Endothelial cell of umbilical vein (primary cell): ENCODE results near the gene KRTAP13-2. TPM values are rescaled to one million over a fixed set of nuclear protein-coding genes. Genes with fewer than 3 reads are reported as not detected.

Experiments used
- BruUV-seq: library from RNA; stranded (reverse); fragments of 400-500 nt; replicated peaks from 2 replicates; lab custom pipeline; 2021; lab: Mats Ljungman, UMichigan
- CTCF ChIA-PET: fragments of 300-600, 350-600 bp; sonication (Branson Sonifier 250); formaldehyde crosslinking; loops from one replicate; lab custom pipeline; 2021; ENCODE audit warnings: antibody characterized with exemption, inconsistent platforms; lab: Charles Lee
- POLR2A ChIA-PET: fragments of 300-600, 350-600 bp; sonication (Branson Sonifier 250); formaldehyde crosslinking; loops from one replicate; lab custom pipeline; 2021; ENCODE audit warnings: antibody characterized with exemption, inconsistent platforms; lab: Charles Lee
- DNase-seq: peaks from one replicate; pipeline ENCODE4 v3.0.0-alpha.2; 2011; ENCODE audit warnings: low read depth, low spot score
- FAIRE-seq: peaks from 2 replicates; lab custom pipeline; 2011; peaks lifted over from hg19 to GRCh38; lab: Jason Lieb, UNC
- H2AFZ ChIP-seq: 2 replicates; pipeline ENCODE4 v1.6.0; 2012; ENCODE audit warnings: low read depth, low read length, control low read depth, inconsistent platforms
- H3K27ac ChIP-seq: 2 replicates; pipeline ENCODE4 v1.5.1; 2011; ENCODE audit warnings: low read depth, mild to moderate bottlenecking, control low read depth, low read length, moderate library complexity; ENCODE audit not compliant: insufficient read depth
- H3K27me3 ChIP-seq, 2 experiments: 2 replicates each; pipeline versions ENCODE4 v1.6.0 to v1.6.1; 2011; ENCODE audit warnings: low read length in 2 of 2, mixed read lengths in 1 of 2; ENCODE audit not compliant: control insufficient read depth in 2 of 2, insufficient read depth in 2 of 2
- H3K36me3 ChIP-seq, 2 experiments: 2 replicates in 1 of 2; 3 replicates in 1 of 2; pipeline ENCODE4 v1.5.1; 2011; ENCODE audit warnings: low read length in 2 of 2, mild to moderate bottlenecking in 1 of 2, moderate library complexity in 1 of 2; ENCODE audit not compliant: control insufficient read depth in 2 of 2, insufficient read depth in 2 of 2; ENCODE audit errors: extremely low read depth in 1 of 2
- H3K4me1 ChIP-seq: 3 replicates; pipeline ENCODE4 v1.5.1; 2011; ENCODE audit warnings: mild to moderate bottlenecking, low read length; ENCODE audit not compliant: control insufficient read depth, insufficient read depth; ENCODE audit errors: extremely low read depth
- H3K4me2 ChIP-seq: 2 replicates; pipeline ENCODE4 v1.6.1; 2011; ENCODE audit warnings: low read length, control low read depth, mixed read lengths; ENCODE audit not compliant: insufficient read depth
- H3K4me3 ChIP-seq, 3 experiments: fragments of 200-600 bp in 1 of 3; sonication (generic), shearing (Covaris generic) in 1 of 3; replicated peaks in 1 of 3; 2 replicates each; pipeline ENCODE4 v1.5.1; 2011 to 2016; ENCODE audit warnings: control low read depth in 3 of 3, low read length in 3 of 3, mild to moderate bottlenecking in 2 of 3, inconsistent platforms in 1 of 3, low read depth in 1 of 3, moderate library complexity in 1 of 3; ENCODE audit not compliant: insufficient read depth in 1 of 3
- H3K79me2 ChIP-seq: 2 replicates; pipeline ENCODE4 v1.6.0; 2012; ENCODE audit warnings: low read length, inconsistent platforms; ENCODE audit not compliant: control insufficient read depth, insufficient read depth
- H3K9ac ChIP-seq: replicated peaks from 2 replicates; pipeline ENCODE3; 2011; ENCODE audit warnings: low read length, control low read depth; ENCODE audit not compliant: insufficient read depth; ENCODE audit errors: extremely low read depth
- H3K9me1 ChIP-seq: replicated peaks from 3 replicates; pipeline ENCODE4 v1.6.0; 2011; ENCODE audit warnings: mild to moderate bottlenecking, low read length; ENCODE audit not compliant: control insufficient read depth, insufficient read depth; ENCODE audit errors: extremely low read depth
- H3K9me3 ChIP-seq: replicated peaks from 2 replicates; pipeline ENCODE4 v1.5.1; 2012; ENCODE audit warnings: low read length, inconsistent platforms; ENCODE audit not compliant: control insufficient read depth, insufficient read depth
- H4K20me1 ChIP-seq: replicated peaks from 2 replicates; pipeline ENCODE3; 2011; ENCODE audit warnings: mild to moderate bottlenecking, low read length; ENCODE audit not compliant: control insufficient read depth, insufficient read depth; ENCODE audit errors: extremely low read depth
- EZH2 ChIP-seq: IDR thresholded peaks from 2 replicates; pipeline ENCODE4 v1.6.1; 2012; ENCODE audit warnings: borderline replicate concordance, low read depth, mild to moderate bottlenecking, moderate library complexity, low read length, inconsistent platforms; ENCODE audit not compliant: severe bottlenecking
- FOS ChIP-seq: IDR thresholded peaks from 2 replicates; pipeline ENCODE4 v1.6.1; 2011; ENCODE audit warnings: mild to moderate bottlenecking, low read length, moderate library complexity, borderline replicate concordance; ENCODE audit not compliant: insufficient read depth
- GATA2 ChIP-seq: IDR thresholded peaks from 2 replicates; pipeline ENCODE4 v1.7.0; 2011; ENCODE audit warnings: low read depth, mild to moderate bottlenecking, moderate library complexity, mixed read lengths, low read length; ENCODE audit not compliant: insufficient read length, insufficient read depth
- JUN ChIP-seq: IDR thresholded peaks from 2 replicates; pipeline ENCODE4 v1.6.1; 2011; ENCODE audit warnings: borderline replicate concordance, low read depth; ENCODE audit not compliant: insufficient read length, insufficient read depth
- MAX ChIP-seq: IDR thresholded peaks from 2 replicates; pipeline ENCODE4 v1.6.1; 2011; ENCODE audit not compliant: insufficient read depth, insufficient read length
- MYC ChIP-seq: IDR thresholded peaks from one replicate; pipeline ENCODE4 v1.6.1; 2011; ENCODE audit warnings: mild to moderate bottlenecking, low read depth, low read length
- POLR2A ChIP-seq: IDR thresholded peaks from 2 replicates; pipeline ENCODE4 v1.6.1; 2012; ENCODE audit warnings: low read depth, mild to moderate bottlenecking, control low read depth, low read length
- POLR2AphosphoS5 ChIP-seq: IDR thresholded peaks from 2 replicates; pipeline ENCODE4 v1.6.1; 2012; ENCODE audit warnings: low read depth, mild to moderate bottlenecking, control low read depth, low read length, moderate library complexity; ENCODE audit not compliant: insufficient read depth
- dilution Hi-C: fragments of 300-500 bp; cut with MboI; formaldehyde crosslinking; loops from one replicate; pipeline ENCODE4 v1.15.0; 2019; ENCODE audit warnings: low sequenced_read_pairs; ENCODE audit not compliant: extremely low pct_ligation_motif_present
- intact Hi-C: fragments of 100-400 bp; cut with micrococcal nuclease; formaldehyde crosslinking; loops from one replicate; pipeline ENCODE4 v1.10.0; 2022
- polyA plus RNA-seq, 4 experiments: library from polyadenylated mRNA; depleted of rRNA in 3 of 4; stranded (reverse) in 3 of 4; unstranded in 1 of 4; fragments of >200 nt; gene quantifications; 2 replicates each; pipeline versions ENCODE4 v1.2.1 to v1.2.3, GENCODE V29; 2011 to 2012; ENCODE audit warnings: missing spikeins in 1 of 4
- total RNA-seq: library from RNA; stranded (reverse); gene quantifications from 2 replicates; pipeline ENCODE4 v1.2.3, GENCODE V29; 2021
- TF ChIP-seq, protein P1 (sequence below), 2 donors: IDR thresholded peaks; 1 replicate in 1 of 2; 2 replicates in 1 of 2; pipeline ENCODE4 v1.5.1; 2011; ENCODE audit warnings: low read length in 2 of 2, mild to moderate bottlenecking in 2 of 2, moderate library complexity in 2 of 2, control low read depth in 1 of 2, inconsistent platforms in 1 of 2, low read depth in 1 of 2; ENCODE audit not compliant: insufficient read depth in 1 of 2; ENCODE audit errors: extremely low read depth in 1 of 2

The KRTAP13-2 gene
- total and polyA plus RNA-seq, 2 donors (not counting 3 experiments of a cell fraction or from before 2014, with no cell fraction given): not detected

DNA sequence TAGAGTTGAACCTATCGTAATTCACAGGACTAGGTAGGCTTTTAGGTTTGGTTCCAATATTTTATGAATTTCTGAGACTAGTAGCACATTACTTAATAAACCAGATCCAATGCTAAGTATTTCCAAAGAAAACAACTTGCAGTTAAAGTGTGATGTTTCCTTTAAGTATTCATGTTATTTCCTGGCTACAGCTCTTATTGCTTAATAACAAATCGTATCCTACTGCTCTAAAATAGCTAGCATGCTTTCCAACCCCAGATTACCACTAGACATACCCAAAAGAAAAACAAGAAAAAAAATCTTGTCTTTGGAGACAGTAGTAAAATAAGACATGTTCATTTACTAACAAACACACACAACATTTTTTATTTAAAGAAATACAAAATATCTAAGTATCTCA is 35.5 kb downstream of the KRTAP13-2 start:
- dilution Hi-C loops: no loop called here
- ChIA-PET CTCF (no interaction called here), POLR2A (no interaction called here)
- Histone ChIP-seq H3K9ac (no peak overlapping the region), H3K4me3 (no peak overlapping the region), H3K4me2 (no peak overlapping the region), H3K4me1 (no peaks in the 10 kb centered on the region), H3K9me1 (no peaks in the 10 kb centered on the region), H4K20me1 (no peaks in the 10 kb centered on the region), H3K36me3 (no peaks in the 10 kb centered on the region), H3K9me3 (peaks cover 3% of the 10 kb centered on the region), H3K27me3 (no peaks in the 10 kb centered on the region), H3K27ac (no peak overlapping the region), H3K79me2 (no peaks in the 10 kb centered on the region), H2AFZ (no peak overlapping the region)
- TF ChIP-seq JUN (no peak), MYC (no peak), MAX (no peak), GATA2 (no peak)
- TF ChIP-seq, protein P1, sequence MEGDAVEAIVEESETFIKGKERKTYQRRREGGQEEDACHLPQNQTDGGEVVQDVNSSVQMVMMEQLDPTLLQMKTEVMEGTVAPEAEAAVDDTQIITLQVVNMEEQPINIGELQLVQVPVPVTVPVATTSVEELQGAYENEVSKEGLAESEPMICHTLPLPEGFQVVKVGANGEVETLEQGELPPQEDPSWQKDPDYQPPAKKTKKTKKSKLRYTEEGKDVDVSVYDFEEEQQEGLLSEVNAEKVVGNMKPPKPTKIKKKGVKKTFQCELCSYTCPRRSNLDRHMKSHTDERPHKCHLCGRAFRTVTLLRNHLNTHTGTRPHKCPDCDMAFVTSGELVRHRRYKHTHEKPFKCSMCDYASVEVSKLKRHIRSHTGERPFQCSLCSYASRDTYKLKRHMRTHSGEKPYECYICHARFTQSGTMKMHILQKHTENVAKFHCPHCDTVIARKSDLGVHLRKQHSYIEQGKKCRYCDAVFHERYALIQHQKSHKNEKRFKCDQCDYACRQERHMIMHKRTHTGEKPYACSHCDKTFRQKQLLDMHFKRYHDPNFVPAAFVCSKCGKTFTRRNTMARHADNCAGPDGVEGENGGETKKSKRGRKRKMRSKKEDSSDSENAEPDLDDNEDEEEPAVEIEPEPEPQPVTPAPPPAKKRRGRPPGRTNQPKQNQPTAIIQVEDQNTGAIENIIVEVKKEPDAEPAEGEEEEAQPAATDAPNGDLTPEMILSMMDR (IDR thresholded peaks at IDR 0.05; ENCODE audit: extremely low read depth in 1 of 2, insufficient read depth in 1 of 2, low read depth in 1 of 2, low read length in 2 of 2): no peak
- FAIRE-seq (no peak), DNase-seq (no peak)
- BruUV-seq: no TSS peak
- intact Hi-C loops: no loop called here

DNA sequence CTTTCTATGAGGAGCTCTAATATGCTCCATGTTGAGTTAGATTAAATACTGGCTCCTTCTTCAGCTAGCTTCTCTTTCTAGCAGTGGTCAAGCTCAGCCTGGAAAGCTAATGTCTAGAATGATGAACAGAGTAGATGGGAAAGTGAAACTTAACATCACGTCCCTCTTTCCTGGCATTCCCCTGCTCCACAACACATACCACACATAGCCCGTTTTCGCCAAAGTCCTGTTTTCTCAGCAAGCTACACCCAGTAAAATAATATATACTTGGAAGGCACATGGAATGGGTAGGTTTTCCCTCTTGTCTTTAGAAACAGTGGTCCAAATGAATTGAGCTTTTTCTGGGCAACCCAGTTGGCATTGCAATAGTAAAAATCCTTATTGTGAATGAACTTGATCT is 38.3 kb downstream of the KRTAP13-2 start:
- CTCF ChIA-PET: no interaction called here
- DNase-seq (no peak), FAIRE-seq (no peak)
- H2AFZ ChIP-seq: no peak overlapping the region
- POLR2A ChIA-PET: no interaction called here
- dilution Hi-C loops: no loop called here
- H3K36me3 ChIP-seq: no peaks in the 10 kb centered on the region
- H4K20me1 ChIP-seq: no peaks in the 10 kb centered on the region
- no peaks in the 10 kb centered on the region for H3K4me1 ChIP-seq
- H3K9ac ChIP-seq: no peak overlapping the region
- no peaks in the 10 kb centered on the region for H3K9me1 ChIP-seq
- H3K27ac ChIP-seq: no peak overlapping the region
- no peaks in the 10 kb centered on the region for H3K27me3 ChIP-seq
- H3K4me2 ChIP-seq: no peak overlapping the region
- intact Hi-C loops: no loop called here
- no TSS peak for BruUV-seq
- no peak overlapping the region for H3K4me3 ChIP-seq
- no peak for TF ChIP-seq MAX
- TF ChIP-seq POLR2A: no peak
- no peak for TF ChIP-seq GATA2
- no peak for TF ChIP-seq EZH2
- TF ChIP-seq FOS: no peak
- TF ChIP-seq, protein P1 (IDR thresholded peaks at IDR 0.05; ENCODE audit: extremely low read depth in 1 of 2, insufficient read depth in 1 of 2, low read depth in 1 of 2, low read length in 2 of 2): no peak
- TF ChIP-seq POLR2AphosphoS5: no peak
- no peak for TF ChIP-seq JUN
- no peak for TF ChIP-seq MYC
- peaks cover 3% of the 10 kb centered on the region for H3K9me3 ChIP-seq
- no peaks in the 10 kb centered on the region for H3K79me2 ChIP-seq
